ENCODE data around the gene MAN1C1.
"Not testable (repeated sequence)": the region's sequence is repeated elsewhere in the genome, so short reads cannot be mapped to it uniquely, and the experiment has no call there.

Gene MAN1C1

DNA sequence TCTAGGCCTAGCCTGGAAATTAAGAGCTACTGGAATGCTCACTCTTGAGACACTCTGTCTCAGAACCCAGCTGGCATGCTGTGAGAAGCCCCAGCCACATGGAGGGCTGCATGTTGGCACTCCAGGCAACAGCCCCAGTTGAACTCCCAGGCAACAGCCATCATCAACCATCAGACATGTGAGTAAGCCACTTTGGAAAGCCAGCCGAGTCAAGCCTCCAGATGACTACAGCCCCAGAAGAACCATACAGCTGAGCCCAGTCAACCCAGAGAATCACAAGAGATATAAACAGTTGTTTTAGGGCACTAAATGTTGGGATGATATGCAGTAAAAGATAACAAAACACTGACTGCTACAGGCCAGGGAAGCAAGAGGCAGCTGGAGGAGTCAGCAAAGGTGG lies 17.7 kb upstream of the MAN1C1 start:
- H4K20me1 ChIP-seq (ENCODE audit: insufficient read depth, low read length): peaks cover 4% of the 10 kb centered on the region; the same call in 1 of the 2 replicates
- no peak for TF ChIP-seq EZH2 (IDR thresholded peaks at IDR 0.05; ENCODE audit: borderline replicate concordance, low read depth, low read length, severe bottlenecking)
- TF ChIP-seq CTCF (IDR thresholded peaks at IDR 0.05; ENCODE audit: borderline replicate concordance, extremely low read depth, low read length, poor library complexity, severe bottlenecking): no peak
- DNase-seq: no peak
- no peaks in the 10 kb centered on the region for H3K36me3 ChIP-seq (ENCODE audit: insufficient read depth, low read length)
- H3K79me2 ChIP-seq (ENCODE audit: insufficient read depth, low read length): no peaks in the 10 kb centered on the region
- no peak overlapping the region for H3K27ac ChIP-seq (ENCODE audit: low read length)
- H3K27me3 ChIP-seq (ENCODE audit: insufficient read depth, low read length, poor library complexity): peaks cover 18% of the 10 kb centered on the region
- no peak overlapping the region for H3K4me3 ChIP-seq (ENCODE audit: low read depth in 1 of 2, low read length in 2 of 2)
- ATAC-seq (ENCODE audit: insufficient read depth, low read depth): no peak
- no peak overlapping the region for H3K9ac ChIP-seq (ENCODE audit: low read depth, low read length)
- H3K4me2 ChIP-seq (ENCODE audit: insufficient read depth, low read length): no peak overlapping the region
- H3K9me3 ChIP-seq (ENCODE audit: insufficient read depth, low read length, severe bottlenecking): no peaks in the 10 kb centered on the region
- no peak overlapping the region for H2AFZ ChIP-seq (ENCODE audit: low read depth, low read length)
- H3K4me1 ChIP-seq (ENCODE audit: insufficient read depth, low read length): no peaks in the 10 kb centered on the region

- H3K4me3 ChIP-seq (ENCODE audit: low read depth in 1 of 2, low read length in 2 of 2): no peak overlapping the region
- H3K27me3 ChIP-seq (ENCODE audit: insufficient read depth, low read length, poor library complexity): peaks cover 18% of the 10 kb centered on the region
- DNase-seq (no peak), ATAC-seq (ENCODE audit: insufficient read depth, low read depth) (no peak)
- H3K4me2 ChIP-seq (ENCODE audit: insufficient read depth, low read length): no peak overlapping the region
- H3K27ac ChIP-seq (ENCODE audit: low read length): no peak overlapping the region
- no peaks in the 10 kb centered on the region for H3K9me3 ChIP-seq (ENCODE audit: insufficient read depth, low read length, severe bottlenecking)
- no peaks in the 10 kb centered on the region for H3K79me2 ChIP-seq (ENCODE audit: insufficient read depth, low read length)
- no peak overlapping the region for H3K9ac ChIP-seq (ENCODE audit: low read depth, low read length)
- no peak overlapping the region for H2AFZ ChIP-seq (ENCODE audit: low read depth, low read length)
- no peaks in the 10 kb centered on the region for H3K36me3 ChIP-seq (ENCODE audit: insufficient read depth, low read length)
- TF ChIP-seq CTCF (IDR thresholded peaks at IDR 0.05; ENCODE audit: borderline replicate concordance, extremely low read depth, low read length, poor library complexity, severe bottlenecking) (no peak), EZH2 (IDR thresholded peaks at IDR 0.05; ENCODE audit: borderline replicate concordance, low read depth, low read length, severe bottlenecking) (no peak)
- H4K20me1 ChIP-seq (ENCODE audit: insufficient read depth, low read length): peaks cover 4% of the 10 kb centered on the region; the same call in 1 of the 2 replicates
- H3K4me1 ChIP-seq (ENCODE audit: insufficient read depth, low read length): no peaks in the 10 kb centered on the region
Observed at GRCh38 chr1:25599969-25600610, 16.5 kb upstream of the MAN1C1 start.

DNA sequence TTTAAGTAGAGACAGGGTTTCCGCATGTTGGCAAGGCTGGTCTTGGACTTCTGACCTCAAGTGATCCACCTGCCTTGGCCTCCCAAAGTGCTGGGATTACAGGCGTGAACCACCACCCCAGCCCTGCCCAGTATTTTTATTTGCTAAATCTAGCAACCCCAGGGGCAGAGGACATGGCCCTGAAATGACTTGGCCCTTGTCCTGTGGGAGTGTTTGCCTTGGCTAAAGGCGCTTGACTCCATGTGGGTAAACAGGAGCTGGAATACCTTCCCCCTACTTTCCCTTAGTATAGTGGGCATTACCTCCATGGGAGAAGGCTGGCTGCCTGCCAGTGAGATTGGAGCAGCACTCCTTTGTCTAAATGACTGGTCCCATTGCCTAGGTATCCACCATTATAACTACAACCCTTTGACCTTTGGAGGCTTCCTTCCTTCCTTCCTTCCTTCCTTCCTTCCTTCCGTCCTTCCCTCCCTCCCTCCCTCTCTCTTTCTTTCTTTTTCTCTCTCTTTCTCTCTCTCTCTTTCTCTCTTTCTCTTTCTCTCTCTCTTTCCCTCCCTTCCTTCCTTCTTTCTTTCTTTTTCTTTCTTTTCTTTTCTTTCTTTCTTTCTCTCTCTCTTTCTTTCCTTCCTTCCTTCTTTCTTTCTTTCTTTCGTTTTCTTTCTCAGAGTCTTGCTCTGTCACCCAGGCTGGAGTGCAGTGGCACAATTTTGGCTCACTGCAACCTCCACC lies 15.5 kb upstream of the MAN1C1 start:
- not testable (repeated sequence) for H3K4me2 ChIP-seq (ENCODE audit: insufficient read depth, low read length); H3K27ac ChIP-seq (ENCODE audit: low read length)

GRCh38 chr1:25603779-25604538 lies 12.6 kb upstream of the MAN1C1 start:
- not testable (repeated sequence) for H3K4me2 ChIP-seq (ENCODE audit: insufficient read depth, low read length); H3K9me3 ChIP-seq (ENCODE audit: insufficient read depth, low read length, severe bottlenecking); H3K4me3 ChIP-seq (ENCODE audit: low read depth in 1 of 2, low read length in 2 of 2); H3K27ac ChIP-seq (ENCODE audit: low read length); H2AFZ ChIP-seq (ENCODE audit: low read depth, low read length); ATAC-seq (ENCODE audit: insufficient read depth, low read depth); H3K4me1 ChIP-seq (ENCODE audit: insufficient read depth, low read length); H3K79me2 ChIP-seq (ENCODE audit: insufficient read depth, low read length); H3K9ac ChIP-seq (ENCODE audit: low read depth, low read length); H4K20me1 ChIP-seq (ENCODE audit: insufficient read depth, low read length); H3K36me3 ChIP-seq (ENCODE audit: insufficient read depth, low read length); DNase-seq
- peaks cover 16% of the 10 kb centered on the region for H3K27me3 ChIP-seq (ENCODE audit: insufficient read depth, low read length, poor library complexity)

More for the DNA sequence above, 15.5 kb upstream of the MAN1C1 start:
- H3K4me3 ChIP-seq (ENCODE audit: low read depth in 1 of 2, low read length in 2 of 2); H4K20me1 ChIP-seq (ENCODE audit: insufficient read depth, low read length); ATAC-seq (ENCODE audit: insufficient read depth, low read depth); H3K9ac ChIP-seq (ENCODE audit: low read depth, low read length); H3K4me1 ChIP-seq (ENCODE audit: insufficient read depth, low read length); H3K79me2 ChIP-seq (ENCODE audit: insufficient read depth, low read length); DNase-seq; H3K36me3 ChIP-seq (ENCODE audit: insufficient read depth, low read length); H3K9me3 ChIP-seq (ENCODE audit: insufficient read depth, low read length, severe bottlenecking); H2AFZ ChIP-seq (ENCODE audit: low read depth, low read length): not testable (repeated sequence)
- H3K27me3 ChIP-seq (ENCODE audit: insufficient read depth, low read length, poor library complexity): peaks cover 21% of the 10 kb centered on the region
